ENCODE measurements around the gene HTN3. TPM values are rescaled to one million over a fixed set of nuclear protein-coding genes. Genes with fewer than 3 reads are reported as not detected.
"Not testable (repeated sequence)": the region's sequence is repeated elsewhere in the genome, so short reads cannot be mapped to it uniquely, and the experiment has no call there.

Gene HTN3
- polyA plus RNA-seq (2012; ENCODE audit: low read depth, missing spikeins): not detected

DNA sequence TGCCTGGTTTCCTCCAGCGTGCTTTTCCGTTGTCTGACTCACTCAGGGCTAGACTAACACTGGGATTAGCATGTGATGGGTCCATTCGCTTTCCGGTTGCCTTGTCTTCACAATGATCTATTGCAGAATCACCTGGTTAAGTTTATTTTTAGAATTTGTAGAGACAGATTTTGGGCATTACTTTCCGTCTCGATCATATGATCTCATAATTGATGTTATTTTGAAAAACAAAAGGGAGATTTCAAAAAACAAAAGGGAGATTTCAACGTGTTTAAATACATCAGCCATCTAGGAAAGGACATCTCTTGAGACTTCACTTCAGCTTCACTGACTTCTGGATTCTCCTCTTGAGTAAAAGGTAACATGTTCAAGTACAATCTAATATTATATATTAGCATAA lies at the start of gene HTN3:
HTN3 (plus strand) TSS at position 301 of the 400 bp plus-strand sequence. CDS start 2,282 bp downstream, outside the sequence.
- DNase-seq (ENCODE audit: insufficient read length, low spot score); FAIRE-seq: not testable (repeated sequence)

GRCh38 chr4:69984030-69984443 lies 44.2 kb upstream of the HTN3 start:
- no peak for DNase-seq (ENCODE audit: insufficient read length, low spot score)
- no peak for TF ChIP-seq POU2F2 (IDR thresholded peaks at IDR 0.05; ENCODE audit: low read depth, low read length)
- TF ChIP-seq SPI1 (IDR thresholded peaks at IDR 0.05; ENCODE audit: low read depth, low read length): no peak
- TF ChIP-seq TAF1 (IDR thresholded peaks at IDR 0.05; ENCODE audit: low read depth, low read length): no peak
- no peak for TF ChIP-seq POLR2A (IDR thresholded peaks at IDR 0.05; ENCODE audit: low read depth, low read length)
- TF ChIP-seq PAX5 (IDR thresholded peaks at IDR 0.05; ENCODE audit: insufficient read depth, low read length, severe bottlenecking): no peak
- no peak for TF ChIP-seq POLR2AphosphoS5 (IDR thresholded peaks at IDR 0.05; ENCODE audit: low read depth, low read length)
- FAIRE-seq: no peak

- TF ChIP-seq POLR2A (IDR thresholded peaks at IDR 0.05; ENCODE audit: low read depth, low read length) (no peak), POU2F2 (IDR thresholded peaks at IDR 0.05; ENCODE audit: low read depth, low read length) (no peak), TAF1 (IDR thresholded peaks at IDR 0.05; ENCODE audit: low read depth, low read length) (no peak), POLR2AphosphoS5 (IDR thresholded peaks at IDR 0.05; ENCODE audit: low read depth, low read length) (no peak), SPI1 (IDR thresholded peaks at IDR 0.05; ENCODE audit: low read depth, low read length) (no peak), PAX5 (IDR thresholded peaks at IDR 0.05; ENCODE audit: insufficient read depth, low read length, severe bottlenecking) (no peak)
- DNase-seq (ENCODE audit: insufficient read length, low spot score) (no peak), FAIRE-seq (no peak)
These were observed 41.6 kb upstream of the HTN3 start for GRCh38 chr4:69986663-69987062.

DNA sequence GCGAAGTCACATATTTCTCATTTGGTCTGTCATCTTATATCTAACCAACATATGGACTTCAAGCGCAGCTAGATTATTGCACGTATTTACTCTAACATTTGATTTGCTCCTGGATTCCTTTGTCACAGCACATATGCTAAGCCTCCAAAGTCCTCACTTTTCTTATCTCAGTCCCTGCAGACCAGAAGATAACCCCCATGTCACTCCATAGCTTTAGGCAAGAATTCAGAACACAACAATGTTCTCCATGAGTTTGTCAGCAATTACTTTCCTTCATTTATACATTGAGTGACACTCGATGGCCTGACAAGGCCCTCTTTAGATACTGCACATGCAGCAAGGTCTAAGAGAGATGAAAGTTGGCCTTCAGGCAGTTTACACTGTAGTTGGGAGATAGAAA lies 37.2 kb upstream of the HTN3 start:
- no peak for FAIRE-seq
- TF ChIP-seq TAF1 (IDR thresholded peaks at IDR 0.05; ENCODE audit: low read depth, low read length) (no peak), SPI1 (IDR thresholded peaks at IDR 0.05; ENCODE audit: low read depth, low read length) (no peak), POLR2AphosphoS5 (IDR thresholded peaks at IDR 0.05; ENCODE audit: low read depth, low read length) (no peak), POU2F2 (IDR thresholded peaks at IDR 0.05; ENCODE audit: low read depth, low read length) (no peak), POLR2A (IDR thresholded peaks at IDR 0.05; ENCODE audit: low read depth, low read length) (no peak), PAX5 (IDR thresholded peaks at IDR 0.05; ENCODE audit: insufficient read depth, low read length, severe bottlenecking) (no peak)

GRCh38 chr4:69994782-69995181 lies 33.5 kb upstream of the HTN3 start:
- TF ChIP-seq PAX5 (IDR thresholded peaks at IDR 0.05; ENCODE audit: insufficient read depth, low read length, severe bottlenecking): no peak
- no peak for TF ChIP-seq POLR2A (IDR thresholded peaks at IDR 0.05; ENCODE audit: low read depth, low read length)
- TF ChIP-seq SPI1 (IDR thresholded peaks at IDR 0.05; ENCODE audit: low read depth, low read length): no peak
- no peak for TF ChIP-seq TAF1 (IDR thresholded peaks at IDR 0.05; ENCODE audit: low read depth, low read length)
- no peak for TF ChIP-seq POLR2AphosphoS5 (IDR thresholded peaks at IDR 0.05; ENCODE audit: low read depth, low read length)
- TF ChIP-seq POU2F2 (IDR thresholded peaks at IDR 0.05; ENCODE audit: low read depth, low read length): no peak
- FAIRE-seq (no peak), DNase-seq (ENCODE audit: insufficient read length, low spot score) (no peak)

More for the DNA sequence above, 37.2 kb upstream of the HTN3 start:
- no peak for DNase-seq (ENCODE audit: insufficient read length, low spot score)

- FAIRE-seq (no peak), DNase-seq (ENCODE audit: insufficient read length, low spot score) (no peak)
- TF ChIP-seq POLR2A (IDR thresholded peaks at IDR 0.05; ENCODE audit: low read depth, low read length): no peak
- no peak for TF ChIP-seq POU2F2 (IDR thresholded peaks at IDR 0.05; ENCODE audit: low read depth, low read length)
- TF ChIP-seq TAF1 (IDR thresholded peaks at IDR 0.05; ENCODE audit: low read depth, low read length): no peak
- TF ChIP-seq POLR2AphosphoS5 (IDR thresholded peaks at IDR 0.05; ENCODE audit: low read depth, low read length): no peak
- no peak for TF ChIP-seq PAX5 (IDR thresholded peaks at IDR 0.05; ENCODE audit: insufficient read depth, low read length, severe bottlenecking)
- no peak for TF ChIP-seq SPI1 (IDR thresholded peaks at IDR 0.05; ENCODE audit: low read depth, low read length)
These were observed 32.7 kb upstream of the HTN3 start, which contains the start of gene STATH for GRCh38 chr4:69995526-69996016. STATH (plus strand) TSS chr4:69995966; CDS start chr4:69998438, 2,472 bp downstream.

DNA sequence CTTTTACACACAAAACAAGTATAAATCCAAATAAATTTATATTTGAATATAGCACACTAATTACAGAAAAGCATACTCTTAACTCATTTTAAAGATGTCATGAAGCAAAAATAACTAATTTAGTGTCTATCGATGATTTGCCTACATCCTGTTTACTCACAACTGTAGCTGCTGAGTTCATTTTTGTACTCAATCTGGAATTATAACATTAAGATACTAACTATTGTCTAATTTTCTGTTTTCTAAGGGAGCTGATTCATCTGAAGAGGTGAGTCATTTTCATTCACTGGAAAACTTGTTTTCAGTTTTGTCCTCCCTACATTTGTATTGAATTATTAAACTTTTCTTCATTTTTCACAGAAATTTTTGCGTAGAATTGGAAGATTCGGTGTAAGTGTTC lies 28.8 kb upstream of the HTN3 start:
- no peak for DNase-seq (ENCODE audit: insufficient read length, low spot score)
- FAIRE-seq: no peak
- no peak for TF ChIP-seq PAX5 (IDR thresholded peaks at IDR 0.05; ENCODE audit: insufficient read depth, low read length, severe bottlenecking)
- no peak for TF ChIP-seq POLR2A (IDR thresholded peaks at IDR 0.05; ENCODE audit: low read depth, low read length)
- TF ChIP-seq SPI1 (IDR thresholded peaks at IDR 0.05; ENCODE audit: low read depth, low read length): no peak
- no peak for TF ChIP-seq POU2F2 (IDR thresholded peaks at IDR 0.05; ENCODE audit: low read depth, low read length)

DNA sequence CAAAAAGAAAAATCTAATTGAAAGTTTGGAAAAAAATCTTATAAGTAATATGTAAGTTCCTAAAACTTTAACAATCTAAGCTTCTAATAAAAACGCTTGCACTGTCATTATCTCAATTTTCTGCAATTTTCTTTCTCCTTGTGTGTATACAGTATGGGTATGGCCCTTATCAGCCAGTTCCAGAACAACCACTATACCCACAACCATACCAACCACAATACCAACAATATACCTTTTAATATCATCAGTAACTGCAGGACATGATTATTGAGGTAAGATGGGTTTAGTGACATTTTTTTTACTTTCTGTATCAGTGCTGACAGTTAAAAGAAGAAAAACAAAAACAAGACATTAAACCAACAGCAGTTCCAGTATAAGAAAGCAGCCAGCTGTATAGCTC lies 27.5 kb upstream of the HTN3 start:
- no peak for TF ChIP-seq POU2F2 (IDR thresholded peaks at IDR 0.05; ENCODE audit: low read depth, low read length)
- TF ChIP-seq TAF1 (IDR thresholded peaks at IDR 0.05; ENCODE audit: low read depth, low read length): no peak
- no peak for TF ChIP-seq POLR2AphosphoS5 (IDR thresholded peaks at IDR 0.05; ENCODE audit: low read depth, low read length)
- TF ChIP-seq POLR2A (IDR thresholded peaks at IDR 0.05; ENCODE audit: low read depth, low read length): no peak
- no peak for TF ChIP-seq PAX5 (IDR thresholded peaks at IDR 0.05; ENCODE audit: insufficient read depth, low read length, severe bottlenecking)
- TF ChIP-seq SPI1 (IDR thresholded peaks at IDR 0.05; ENCODE audit: low read depth, low read length): no peak
- DNase-seq (ENCODE audit: insufficient read length, low spot score): no peak
- FAIRE-seq: no peak

GRCh38 chr4:70002507-70002906 lies 25.8 kb upstream of the HTN3 start:
- DNase-seq (ENCODE audit: insufficient read length, low spot score): no peak
- FAIRE-seq: no peak
- no peak for TF ChIP-seq SPI1 (IDR thresholded peaks at IDR 0.05; ENCODE audit: low read depth, low read length)
- TF ChIP-seq POLR2A (IDR thresholded peaks at IDR 0.05; ENCODE audit: low read depth, low read length): no peak
- no peak for TF ChIP-seq TAF1 (IDR thresholded peaks at IDR 0.05; ENCODE audit: low read depth, low read length)
- TF ChIP-seq POLR2AphosphoS5 (IDR thresholded peaks at IDR 0.05; ENCODE audit: low read depth, low read length): no peak
- TF ChIP-seq POU2F2 (IDR thresholded peaks at IDR 0.05; ENCODE audit: low read depth, low read length): no peak
- no peak for TF ChIP-seq PAX5 (IDR thresholded peaks at IDR 0.05; ENCODE audit: insufficient read depth, low read length, severe bottlenecking)

- FAIRE-seq (no peak), DNase-seq (ENCODE audit: insufficient read length, low spot score) (no peak)
- TF ChIP-seq TAF1 (IDR thresholded peaks at IDR 0.05; ENCODE audit: low read depth, low read length): no peak
- no peak for TF ChIP-seq POLR2AphosphoS5 (IDR thresholded peaks at IDR 0.05; ENCODE audit: low read depth, low read length)
These were observed 19.5 kb upstream of the HTN3 start for GRCh38 chr4:70008771-70009170.

- not testable (repeated sequence) for FAIRE-seq; DNase-seq (ENCODE audit: insufficient read length, low spot score)
These were observed 9.3 kb upstream of the HTN3 start for GRCh38 chr4:70019006-70019405.
